Measurements from ENCODE around the gene ANKRD30A.
"Not testable (repeated sequence)": the region's sequence is repeated elsewhere in the genome, so short reads cannot be mapped to it uniquely, and the experiment has no call there.

Gene ANKRD30A

GRCh38 chr10:37381271-37381670 is 255.9 kb downstream of the ANKRD30A start:
- no peak for TF ChIP-seq CTCF (IDR thresholded peaks at IDR 0.05; ENCODE audit: extremely low read depth, missing control alignments)
- DNase-seq (ENCODE audit: low spot score): no peak

- no peak for DNase-seq (ENCODE audit: low spot score)
- no peak for TF ChIP-seq CTCF (IDR thresholded peaks at IDR 0.05; ENCODE audit: extremely low read depth, missing control alignments)
Measured at GRCh38 chr10:37384923-37385322, 259.5 kb downstream of the ANKRD30A start.

GRCh38 chr10:37390926-37391325 is 265.5 kb downstream of the ANKRD30A start:
- no peak for DNase-seq (ENCODE audit: low spot score)

GRCh38 chr10:37400774-37401173 is 275.4 kb downstream of the ANKRD30A start:
- not testable (repeated sequence) for DNase-seq (ENCODE audit: low spot score)

More at GRCh38 chr10:37390926-37391325, 265.5 kb downstream of the ANKRD30A start:
- no peak for TF ChIP-seq CTCF (IDR thresholded peaks at IDR 0.05; ENCODE audit: extremely low read depth, missing control alignments)

GRCh38 chr10:37401225-37401624 is 275.8 kb downstream of the ANKRD30A start:
- no peak for TF ChIP-seq CTCF (IDR thresholded peaks at IDR 0.05; ENCODE audit: extremely low read depth, missing control alignments)
- DNase-seq (ENCODE audit: low spot score): no peak

- DNase-seq (ENCODE audit: low spot score): no peak
- TF ChIP-seq CTCF (IDR thresholded peaks at IDR 0.05; ENCODE audit: extremely low read depth, missing control alignments): no peak
Measured at GRCh38 chr10:37403776-37404175, 278.4 kb downstream of the ANKRD30A start.
